ENCODE measurements around the gene LRP11.
A peak's percentile ranks its signal among the peaks of the same experiment; 100 is the strongest.

LRP11 gene

DNA sequence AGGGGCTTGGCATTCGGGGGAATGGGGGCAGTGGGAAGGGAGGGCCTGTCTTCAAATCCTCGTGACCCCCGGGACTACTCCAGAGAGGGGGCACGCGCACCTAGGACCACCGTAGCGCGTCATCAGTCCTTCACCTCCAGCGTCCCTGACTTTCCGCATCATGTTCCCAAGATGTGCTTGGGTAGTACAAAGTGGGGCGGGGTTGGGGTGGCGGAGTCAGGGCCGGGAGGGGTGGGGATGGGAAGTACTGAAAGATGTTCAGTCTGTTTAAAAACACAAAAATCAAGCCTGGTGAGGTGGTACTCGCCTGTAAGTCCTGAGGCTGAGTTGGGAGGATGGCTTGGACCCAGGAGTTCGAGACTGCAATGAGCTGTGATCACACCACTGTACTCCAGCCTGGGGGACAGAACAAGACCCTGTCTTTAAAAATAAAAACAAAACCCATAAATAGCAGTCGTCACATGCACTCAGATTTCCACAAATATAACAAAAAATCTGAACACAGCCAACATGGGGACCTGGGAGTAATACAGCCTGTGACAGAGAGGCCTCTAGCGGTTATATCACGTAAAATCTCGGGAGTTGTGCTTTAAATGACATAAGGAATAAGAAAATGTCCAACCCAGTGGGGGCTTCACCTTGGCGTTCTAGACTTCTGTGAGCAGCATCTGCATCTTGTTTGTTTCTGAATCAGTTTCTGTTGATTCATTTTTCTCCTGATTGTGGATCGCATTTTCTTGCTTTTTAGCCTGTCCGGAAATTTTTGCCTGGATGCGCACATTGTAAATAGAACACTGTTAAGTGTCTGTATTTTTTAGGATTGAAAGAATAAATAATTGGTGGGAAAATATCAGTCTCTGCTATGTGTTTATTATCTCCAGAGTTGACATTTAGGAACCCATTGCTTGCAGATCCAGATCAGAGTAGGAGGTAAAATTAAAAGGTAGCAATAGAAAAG is 698 bp upstream of the LRP11 start (continued):
- TF ChIP-seq, protein P1, sequence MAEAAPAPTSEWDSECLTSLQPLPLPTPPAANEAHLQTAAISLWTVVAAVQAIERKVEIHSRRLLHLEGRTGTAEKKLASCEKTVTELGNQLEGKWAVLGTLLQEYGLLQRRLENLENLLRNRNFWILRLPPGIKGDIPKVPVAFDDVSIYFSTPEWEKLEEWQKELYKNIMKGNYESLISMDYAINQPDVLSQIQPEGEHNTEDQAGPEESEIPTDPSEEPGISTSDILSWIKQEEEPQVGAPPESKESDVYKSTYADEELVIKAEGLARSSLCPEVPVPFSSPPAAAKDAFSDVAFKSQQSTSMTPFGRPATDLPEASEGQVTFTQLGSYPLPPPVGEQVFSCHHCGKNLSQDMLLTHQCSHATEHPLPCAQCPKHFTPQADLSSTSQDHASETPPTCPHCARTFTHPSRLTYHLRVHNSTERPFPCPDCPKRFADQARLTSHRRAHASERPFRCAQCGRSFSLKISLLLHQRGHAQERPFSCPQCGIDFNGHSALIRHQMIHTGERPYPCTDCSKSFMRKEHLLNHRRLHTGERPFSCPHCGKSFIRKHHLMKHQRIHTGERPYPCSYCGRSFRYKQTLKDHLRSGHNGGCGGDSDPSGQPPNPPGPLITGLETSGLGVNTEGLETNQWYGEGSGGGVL (tag by site-specific recombination; IDR thresholded peaks at IDR 0.05), result 0 out of 2 replicates have a peak, but pooled peaks have one; percentile 5
- no peak for TF ChIP-seq ZNF791 (tag by site-specific recombination; IDR thresholded peaks at IDR 0.05)
- TF ChIP-seq ZBTB7A (tag by site-specific recombination; IDR thresholded peaks at IDR 0.05; ENCODE audit: low read depth), result 0 out of 2 replicates have a peak, but pooled peaks have one; percentile 66
- TF ChIP-seq, protein P2, sequence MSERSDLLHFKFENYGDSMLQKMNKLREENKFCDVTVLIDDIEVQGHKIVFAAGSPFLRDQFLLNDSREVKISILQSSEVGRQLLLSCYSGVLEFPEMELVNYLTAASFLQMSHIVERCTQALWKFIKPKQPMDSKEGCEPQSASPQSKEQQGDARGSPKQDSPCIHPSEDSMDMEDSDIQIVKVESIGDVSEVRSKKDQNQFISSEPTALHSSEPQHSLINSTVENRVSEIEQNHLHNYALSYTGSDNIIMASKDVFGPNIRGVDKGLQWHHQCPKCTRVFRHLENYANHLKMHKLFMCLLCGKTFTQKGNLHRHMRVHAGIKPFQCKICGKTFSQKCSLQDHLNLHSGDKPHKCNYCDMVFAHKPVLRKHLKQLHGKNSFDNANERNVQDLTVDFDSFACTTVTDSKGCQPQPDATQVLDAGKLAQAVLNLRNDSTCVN (tag by site-specific recombination; optimal IDR thresholded peaks at IDR 0.05), result peak; percentile 54
- TF ChIP-seq, protein P3, sequence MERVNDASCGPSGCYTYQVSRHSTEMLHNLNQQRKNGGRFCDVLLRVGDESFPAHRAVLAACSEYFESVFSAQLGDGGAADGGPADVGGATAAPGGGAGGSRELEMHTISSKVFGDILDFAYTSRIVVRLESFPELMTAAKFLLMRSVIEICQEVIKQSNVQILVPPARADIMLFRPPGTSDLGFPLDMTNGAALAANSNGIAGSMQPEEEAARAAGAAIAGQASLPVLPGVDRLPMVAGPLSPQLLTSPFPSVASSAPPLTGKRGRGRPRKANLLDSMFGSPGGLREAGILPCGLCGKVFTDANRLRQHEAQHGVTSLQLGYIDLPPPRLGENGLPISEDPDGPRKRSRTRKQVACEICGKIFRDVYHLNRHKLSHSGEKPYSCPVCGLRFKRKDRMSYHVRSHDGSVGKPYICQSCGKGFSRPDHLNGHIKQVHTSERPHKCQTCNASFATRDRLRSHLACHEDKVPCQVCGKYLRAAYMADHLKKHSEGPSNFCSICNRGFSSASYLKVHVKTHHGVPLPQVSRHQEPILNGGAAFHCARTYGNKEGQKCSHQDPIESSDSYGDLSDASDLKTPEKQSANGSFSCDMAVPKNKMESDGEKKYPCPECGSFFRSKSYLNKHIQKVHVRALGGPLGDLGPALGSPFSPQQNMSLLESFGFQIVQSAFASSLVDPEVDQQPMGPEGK (tag by site-specific recombination; IDR thresholded peaks at IDR 0.05), result peak; percentile 93
- no peak for TF ChIP-seq ZNF37A (tag by site-specific recombination; IDR thresholded peaks at IDR 0.05)
- 0 out of 2 replicates have a peak, but pooled peaks have one; percentile 8 for TF ChIP-seq KLF10 (tag by site-specific recombination; IDR thresholded peaks at IDR 0.05)
- TF ChIP-seq ZFP37 (tag by site-specific recombination; IDR thresholded peaks at IDR 0.05), result 0 out of 2 replicates have a peak, but pooled peaks have one; percentile 17
- 0 out of 2 replicates have a peak, but pooled peaks have one; percentile 4 for TF ChIP-seq ZNF324 (tag by site-specific recombination; IDR thresholded peaks at IDR 0.05)
- TF ChIP-seq ZBTB48 (tag by site-specific recombination; IDR thresholded peaks at IDR 0.05), result peak; percentile 80
- TF ChIP-seq ZNF501 (tag by site-specific recombination; IDR thresholded peaks at IDR 0.05), result peak; percentile 52; the same call in 1 of the 2 replicates
- no peak for TF ChIP-seq ZNF16 (tag by site-specific recombination; IDR thresholded peaks at IDR 0.05; ENCODE audit: low read depth)
- peak; percentile 72 for TF ChIP-seq ZNF660 (tag by site-specific recombination; IDR thresholded peaks at IDR 0.05)
- TF ChIP-seq ZXDB (tag by site-specific recombination; IDR thresholded peaks at IDR 0.05), result 0 out of 2 replicates have a peak, but pooled peaks have one; percentile 10
- TF ChIP-seq SP3 (tag by site-specific recombination; IDR thresholded peaks at IDR 0.05), result peak; percentile 67
- TF ChIP-seq, protein P4, sequence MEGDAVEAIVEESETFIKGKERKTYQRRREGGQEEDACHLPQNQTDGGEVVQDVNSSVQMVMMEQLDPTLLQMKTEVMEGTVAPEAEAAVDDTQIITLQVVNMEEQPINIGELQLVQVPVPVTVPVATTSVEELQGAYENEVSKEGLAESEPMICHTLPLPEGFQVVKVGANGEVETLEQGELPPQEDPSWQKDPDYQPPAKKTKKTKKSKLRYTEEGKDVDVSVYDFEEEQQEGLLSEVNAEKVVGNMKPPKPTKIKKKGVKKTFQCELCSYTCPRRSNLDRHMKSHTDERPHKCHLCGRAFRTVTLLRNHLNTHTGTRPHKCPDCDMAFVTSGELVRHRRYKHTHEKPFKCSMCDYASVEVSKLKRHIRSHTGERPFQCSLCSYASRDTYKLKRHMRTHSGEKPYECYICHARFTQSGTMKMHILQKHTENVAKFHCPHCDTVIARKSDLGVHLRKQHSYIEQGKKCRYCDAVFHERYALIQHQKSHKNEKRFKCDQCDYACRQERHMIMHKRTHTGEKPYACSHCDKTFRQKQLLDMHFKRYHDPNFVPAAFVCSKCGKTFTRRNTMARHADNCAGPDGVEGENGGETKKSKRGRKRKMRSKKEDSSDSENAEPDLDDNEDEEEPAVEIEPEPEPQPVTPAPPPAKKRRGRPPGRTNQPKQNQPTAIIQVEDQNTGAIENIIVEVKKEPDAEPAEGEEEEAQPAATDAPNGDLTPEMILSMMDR (tag by site-specific recombination; IDR thresholded peaks at IDR 0.05), result peak; percentile 45; the same call in 1 of the 2 replicates
- TF ChIP-seq ZNF335 (tag by site-specific recombination; conservative IDR thresholded peaks at IDR 0.05), result peak; percentile 100
- peak; percentile 64; the same call in 1 of the 2 replicates for TF ChIP-seq ZNF777 (tag by site-specific recombination; IDR thresholded peaks at IDR 0.05; ENCODE audit: borderline replicate concordance)
- TF ChIP-seq, protein P5, sequence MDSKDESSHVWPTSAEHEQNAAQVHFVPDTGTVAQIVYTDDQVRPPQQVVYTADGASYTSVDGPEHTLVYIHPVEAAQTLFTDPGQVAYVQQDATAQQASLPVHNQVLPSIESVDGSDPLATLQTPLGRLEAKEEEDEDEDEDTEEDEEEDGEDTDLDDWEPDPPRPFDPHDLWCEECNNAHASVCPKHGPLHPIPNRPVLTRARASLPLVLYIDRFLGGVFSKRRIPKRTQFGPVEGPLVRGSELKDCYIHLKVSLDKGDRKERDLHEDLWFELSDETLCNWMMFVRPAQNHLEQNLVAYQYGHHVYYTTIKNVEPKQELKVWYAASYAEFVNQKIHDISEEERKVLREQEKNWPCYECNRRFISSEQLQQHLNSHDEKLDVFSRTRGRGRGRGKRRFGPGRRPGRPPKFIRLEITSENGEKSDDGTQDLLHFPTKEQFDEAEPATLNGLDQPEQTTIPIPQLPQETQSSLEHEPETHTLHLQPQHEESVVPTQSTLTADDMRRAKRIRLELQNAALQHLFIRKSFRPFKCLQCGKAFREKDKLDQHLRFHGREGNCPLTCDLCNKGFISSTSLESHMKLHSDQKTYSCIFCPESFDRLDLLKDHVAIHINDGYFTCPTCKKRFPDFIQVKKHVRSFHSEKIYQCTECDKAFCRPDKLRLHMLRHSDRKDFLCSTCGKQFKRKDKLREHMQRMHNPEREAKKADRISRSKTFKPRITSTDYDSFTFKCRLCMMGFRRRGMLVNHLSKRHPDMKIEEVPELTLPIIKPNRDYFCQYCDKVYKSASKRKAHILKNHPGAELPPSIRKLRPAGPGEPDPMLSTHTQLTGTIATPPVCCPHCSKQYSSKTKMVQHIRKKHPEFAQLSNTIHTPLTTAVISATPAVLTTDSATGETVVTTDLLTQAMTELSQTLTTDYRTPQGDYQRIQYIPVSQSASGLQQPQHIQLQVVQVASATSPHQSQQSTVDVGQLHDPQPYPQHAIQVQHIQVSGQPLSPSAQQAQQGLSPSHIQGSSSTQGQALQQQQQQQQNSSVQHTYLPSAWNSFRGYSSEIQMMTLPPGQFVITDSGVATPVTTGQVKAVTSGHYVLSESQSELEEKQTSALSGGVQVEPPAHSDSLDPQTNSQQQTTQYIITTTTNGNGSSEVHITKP (tag by site-specific recombination; IDR thresholded peaks at IDR 0.05), result 0 out of 2 replicates have a peak, but pooled peaks have one; percentile 19
- TF ChIP-seq, protein P6, sequence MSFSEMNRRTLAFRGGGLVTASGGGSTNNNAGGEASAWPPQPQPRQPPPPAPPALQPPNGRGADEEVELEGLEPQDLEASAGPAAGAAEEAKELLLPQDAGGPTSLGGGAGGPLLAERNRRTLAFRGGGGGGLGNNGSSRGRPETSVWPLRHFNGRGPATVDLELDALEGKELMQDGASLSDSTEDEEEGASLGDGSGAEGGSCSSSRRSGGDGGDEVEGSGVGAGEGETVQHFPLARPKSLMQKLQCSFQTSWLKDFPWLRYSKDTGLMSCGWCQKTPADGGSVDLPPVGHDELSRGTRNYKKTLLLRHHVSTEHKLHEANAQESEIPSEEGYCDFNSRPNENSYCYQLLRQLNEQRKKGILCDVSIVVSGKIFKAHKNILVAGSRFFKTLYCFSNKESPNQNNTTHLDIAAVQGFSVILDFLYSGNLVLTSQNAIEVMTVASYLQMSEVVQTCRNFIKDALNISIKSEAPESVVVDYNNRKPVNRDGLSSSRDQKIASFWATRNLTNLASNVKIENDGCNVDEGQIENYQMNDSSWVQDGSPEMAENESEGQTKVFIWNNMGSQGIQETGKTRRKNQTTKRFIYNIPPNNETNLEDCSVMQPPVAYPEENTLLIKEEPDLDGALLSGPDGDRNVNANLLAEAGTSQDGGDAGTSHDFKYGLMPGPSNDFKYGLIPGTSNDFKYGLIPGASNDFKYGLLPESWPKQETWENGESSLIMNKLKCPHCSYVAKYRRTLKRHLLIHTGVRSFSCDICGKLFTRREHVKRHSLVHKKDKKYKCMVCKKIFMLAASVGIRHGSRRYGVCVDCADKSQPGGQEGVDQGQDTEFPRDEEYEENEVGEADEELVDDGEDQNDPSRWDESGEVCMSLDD (tag by site-specific recombination; IDR thresholded peaks at IDR 0.05), result peak; percentile 29; the same call in 1 of the 2 replicates
- no peak for TF ChIP-seq ZNF48 (tag by site-specific recombination; IDR thresholded peaks at IDR 0.05)
- TF ChIP-seq ZNF654 (tag by site-specific recombination; IDR thresholded peaks at IDR 0.05; ENCODE audit: low read depth), result peak; percentile 77
- TF ChIP-seq ZSCAN30 (tag by site-specific recombination; IDR thresholded peaks at IDR 0.05), result peak; percentile 15; the same call in 1 of the 2 replicates
- peak; percentile 75 for TF ChIP-seq ZBTB17 (tag by site-specific recombination; IDR thresholded peaks at IDR 0.05)
- TF ChIP-seq ZNF792 (tag by site-specific recombination; IDR thresholded peaks at IDR 0.05), result no peak

Data from HEK293 (cell line).